ENCODE measurements around the gene LNX1. TPM values are rescaled to one million over a fixed set of nuclear protein-coding genes. Genes with fewer than 3 reads are reported as not detected.

Gene LNX1
- total RNA-seq, 1 donor from 2014 or later, result 1.6 TPM

DNA sequence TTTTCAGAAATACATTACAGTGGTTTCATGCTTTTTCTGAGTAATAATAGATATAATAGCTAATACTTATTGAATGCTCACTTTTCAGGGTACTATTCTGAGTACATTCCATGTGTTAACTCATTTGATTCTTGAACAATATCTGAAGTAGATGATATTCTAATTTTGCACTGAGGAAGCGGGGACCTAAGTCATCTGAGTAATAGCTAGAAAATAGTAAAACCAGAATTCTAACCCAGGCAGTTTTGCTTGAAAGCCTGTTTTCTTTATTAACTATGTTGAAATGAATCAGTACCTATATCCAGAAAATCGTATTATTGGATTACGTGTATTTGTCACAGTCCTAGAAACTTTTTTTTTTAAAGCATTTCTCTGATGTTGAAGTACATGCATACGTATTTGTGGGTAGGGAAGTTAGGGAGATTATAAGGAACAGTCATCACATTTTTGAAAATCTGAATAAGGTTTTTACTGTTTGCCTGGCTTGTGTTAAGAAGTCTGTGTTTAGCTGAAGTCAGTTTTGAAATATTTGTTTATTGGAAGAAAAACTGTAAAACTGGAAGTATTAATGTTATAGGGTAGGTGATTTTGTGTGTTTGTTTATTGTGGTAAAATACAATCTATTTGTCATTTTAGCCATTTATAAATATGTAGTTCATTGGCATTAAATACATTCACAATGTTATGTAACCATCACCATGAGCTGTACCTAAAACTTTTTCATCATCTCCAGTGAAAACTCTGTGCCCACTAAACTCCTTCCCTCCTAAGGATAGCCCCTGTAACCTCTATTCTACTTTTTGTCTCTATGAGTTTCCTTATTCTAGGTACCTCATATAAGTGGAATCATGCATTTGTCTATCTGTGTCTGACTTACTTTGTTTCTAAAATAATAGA is 158.5 kb downstream of the LNX1 start:
- TF ChIP-seq, protein P1, sequence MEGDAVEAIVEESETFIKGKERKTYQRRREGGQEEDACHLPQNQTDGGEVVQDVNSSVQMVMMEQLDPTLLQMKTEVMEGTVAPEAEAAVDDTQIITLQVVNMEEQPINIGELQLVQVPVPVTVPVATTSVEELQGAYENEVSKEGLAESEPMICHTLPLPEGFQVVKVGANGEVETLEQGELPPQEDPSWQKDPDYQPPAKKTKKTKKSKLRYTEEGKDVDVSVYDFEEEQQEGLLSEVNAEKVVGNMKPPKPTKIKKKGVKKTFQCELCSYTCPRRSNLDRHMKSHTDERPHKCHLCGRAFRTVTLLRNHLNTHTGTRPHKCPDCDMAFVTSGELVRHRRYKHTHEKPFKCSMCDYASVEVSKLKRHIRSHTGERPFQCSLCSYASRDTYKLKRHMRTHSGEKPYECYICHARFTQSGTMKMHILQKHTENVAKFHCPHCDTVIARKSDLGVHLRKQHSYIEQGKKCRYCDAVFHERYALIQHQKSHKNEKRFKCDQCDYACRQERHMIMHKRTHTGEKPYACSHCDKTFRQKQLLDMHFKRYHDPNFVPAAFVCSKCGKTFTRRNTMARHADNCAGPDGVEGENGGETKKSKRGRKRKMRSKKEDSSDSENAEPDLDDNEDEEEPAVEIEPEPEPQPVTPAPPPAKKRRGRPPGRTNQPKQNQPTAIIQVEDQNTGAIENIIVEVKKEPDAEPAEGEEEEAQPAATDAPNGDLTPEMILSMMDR (IDR thresholded peaks at IDR 0.05; ENCODE audit: insufficient read depth, low read length, severe bottlenecking), result no peak
- DNase-seq (ENCODE audit: low read depth), result no peak
- peaks cover 2% of the 10 kb centered on the region for H3K36me3 ChIP-seq (ENCODE audit: control insufficient read depth, insufficient read depth, low read length)
- no peak for FAIRE-seq
- no peaks in the 10 kb centered on the region for H3K27me3 ChIP-seq (ENCODE audit: control insufficient read depth, insufficient read depth, low read length)
- H3K4me3 ChIP-seq (ENCODE audit: low read depth, low read length), result no peak overlapping the region

GRCh38 chr4:53431052-53431451 is 160.2 kb downstream of the LNX1 start:
- no peak for FAIRE-seq
- no peak for DNase-seq (ENCODE audit: low read depth)
- peaks cover 2% of the 10 kb centered on the region for H3K36me3 ChIP-seq (ENCODE audit: control insufficient read depth, insufficient read depth, low read length)
- H3K27me3 ChIP-seq (ENCODE audit: control insufficient read depth, insufficient read depth, low read length), result no peaks in the 10 kb centered on the region
- H3K4me3 ChIP-seq (ENCODE audit: low read depth, low read length), result no peak overlapping the region
- TF ChIP-seq, protein P1 (IDR thresholded peaks at IDR 0.05; ENCODE audit: insufficient read depth, low read length, severe bottlenecking), result no peak

DNA sequence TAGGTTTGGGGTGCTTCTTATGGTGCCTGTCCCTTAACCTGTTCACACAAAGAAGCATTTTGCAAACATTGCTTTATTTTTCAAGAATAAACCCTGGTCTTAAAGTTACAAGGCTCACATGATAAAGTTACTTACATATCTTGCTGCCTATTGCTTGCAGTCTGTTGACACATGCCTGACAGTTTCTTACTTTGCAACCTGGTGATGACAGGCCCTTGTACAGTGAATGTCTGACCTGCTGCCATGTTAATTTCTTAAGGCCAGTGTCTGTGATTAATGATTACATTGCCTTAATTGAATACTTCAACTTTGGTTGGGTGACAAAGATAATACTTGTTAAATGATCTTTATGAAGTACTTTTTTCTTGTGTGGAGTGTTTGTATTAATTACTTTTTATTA is 163.9 kb downstream of the LNX1 start:
- DNase-seq (ENCODE audit: low read depth), result no peak
- Histone ChIP-seq H3K36me3 (ENCODE audit: control insufficient read depth, insufficient read depth, low read length) (peaks cover 1% of the 10 kb centered on the region), H3K4me3 (ENCODE audit: low read depth, low read length) (no peak overlapping the region), H3K27me3 (ENCODE audit: control insufficient read depth, insufficient read depth, low read length) (no peaks in the 10 kb centered on the region)
- FAIRE-seq, result no peak
- TF ChIP-seq, protein P1 (IDR thresholded peaks at IDR 0.05; ENCODE audit: insufficient read depth, low read length, severe bottlenecking), result no peak

- H3K4me3 ChIP-seq (ENCODE audit: low read depth, low read length), result no peak overlapping the region
- DNase-seq (ENCODE audit: low read depth), result peak; percentile 10
- TF ChIP-seq, protein P1 (IDR thresholded peaks at IDR 0.05; ENCODE audit: insufficient read depth, low read length, severe bottlenecking), result no peak
Observed at GRCh38 chr4:53424280-53424679, 167.0 kb downstream of the LNX1 start.

DNA sequence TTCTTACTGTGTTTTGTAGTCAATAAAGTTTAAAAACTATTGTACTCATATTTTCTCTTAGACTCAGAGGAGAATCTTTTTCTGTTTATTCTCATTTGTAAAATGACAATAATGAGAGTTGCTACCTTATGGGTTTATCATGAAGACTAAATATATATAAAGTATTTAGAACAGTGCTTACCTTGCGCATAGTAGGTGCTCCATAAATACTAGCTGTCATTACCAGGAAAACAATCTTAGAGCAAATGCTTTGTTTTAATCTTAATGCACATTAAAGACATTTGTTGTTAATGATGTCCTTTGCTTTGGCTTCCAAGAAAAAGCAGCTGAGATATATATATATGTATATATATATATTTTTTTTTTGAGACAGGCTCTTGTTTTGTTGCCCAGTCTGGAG is 168.9 kb downstream of the LNX1 start:
- Histone ChIP-seq H3K27me3 (ENCODE audit: control insufficient read depth, insufficient read depth, low read length) (no peaks in the 10 kb centered on the region), H3K4me3 (ENCODE audit: low read depth, low read length) (no peak overlapping the region), H3K36me3 (ENCODE audit: control insufficient read depth, insufficient read depth, low read length) (peaks cover 2% of the 10 kb centered on the region)
- DNase-seq (ENCODE audit: low read depth) (no peak), FAIRE-seq (no peak)
- TF ChIP-seq, protein P1 (IDR thresholded peaks at IDR 0.05; ENCODE audit: insufficient read depth, low read length, severe bottlenecking), result no peak

More at GRCh38 chr4:53424280-53424679, 167.0 kb downstream of the LNX1 start:
- no peaks in the 10 kb centered on the region for H3K27me3 ChIP-seq (ENCODE audit: control insufficient read depth, insufficient read depth, low read length)
- no peak for FAIRE-seq
- H3K36me3 ChIP-seq (ENCODE audit: control insufficient read depth, insufficient read depth, low read length), result peaks cover 1% of the 10 kb centered on the region
